Activated gamma-delta T cell treated with anti-CD3 and anti-CD28 coated beads, Interleukin-2, amount 50 U/mL, for 16 hours (primary cell): Measurements from ENCODE around the gene KLK13.

Experiments used
- DNase-seq: peaks from one replicate; pipeline ENCODE4 v3.0.0-alpha.2; 2020; ENCODE audit warnings: low read depth

KLK13 gene

DNA sequence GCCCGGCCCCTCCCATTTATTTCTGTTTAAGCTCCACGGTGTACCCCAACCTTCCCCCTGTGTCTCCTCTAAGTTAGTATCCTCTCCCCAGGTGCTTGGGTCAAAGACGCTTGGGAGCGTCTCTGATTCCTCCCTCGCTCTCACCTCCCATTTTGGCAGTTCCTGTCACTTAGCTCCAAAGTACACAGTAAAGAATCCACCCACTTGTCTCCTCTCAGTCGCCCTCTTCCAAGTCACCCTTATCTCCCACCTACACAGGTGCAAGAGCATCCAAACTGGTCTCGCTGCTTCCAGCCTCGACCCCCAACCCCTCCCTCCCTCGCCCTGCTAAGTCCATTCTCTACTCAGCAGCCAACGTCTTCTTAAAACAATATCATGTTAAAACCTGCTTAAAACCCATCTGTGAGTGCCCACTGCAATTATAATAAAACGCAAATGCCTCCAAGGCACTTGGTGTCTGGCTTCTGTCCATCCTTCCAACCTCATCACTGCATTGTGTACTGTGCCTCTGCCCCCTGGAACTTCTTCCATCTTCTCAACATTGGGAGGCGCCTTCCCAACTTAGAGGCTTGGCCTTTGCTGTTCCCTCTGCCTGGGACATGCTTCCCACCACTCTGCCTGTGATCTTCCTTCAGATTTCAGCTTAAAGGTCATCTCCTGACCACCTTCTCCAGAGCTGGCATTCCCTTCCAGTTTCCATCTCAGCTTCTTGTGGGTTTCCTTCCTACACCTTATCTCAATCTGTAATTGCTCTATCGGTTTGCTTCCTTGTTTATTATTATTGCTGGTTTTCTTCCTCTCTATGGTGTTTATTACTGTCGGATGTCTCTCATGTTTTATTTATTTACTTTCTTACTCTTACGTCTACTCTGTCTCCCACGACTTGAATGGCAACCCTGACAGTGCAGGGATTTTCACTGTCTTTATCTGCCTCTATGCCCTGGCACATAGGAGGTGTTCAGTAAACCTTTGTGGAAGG is 27.3 kb upstream of the KLK13 start:
- DNase-seq: no peak

DNA sequence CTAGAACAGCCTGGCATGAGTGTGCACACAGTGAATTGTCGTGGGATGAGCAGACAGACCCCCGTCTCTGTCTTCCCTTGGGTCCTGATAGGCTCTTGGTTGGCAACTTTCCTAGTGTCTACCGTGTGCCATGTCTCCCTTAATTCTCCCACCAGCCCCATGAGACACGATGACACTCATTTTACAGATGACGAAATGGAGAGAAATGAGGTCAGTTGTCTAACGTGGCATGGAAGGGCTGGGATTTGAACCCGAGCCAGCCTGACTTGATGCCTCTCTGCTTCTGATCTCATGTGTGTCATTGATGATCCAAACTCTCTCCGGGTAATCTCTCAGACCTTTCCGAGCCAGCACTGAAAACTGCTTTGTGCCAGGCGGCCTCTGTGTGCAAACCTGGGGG is 26.2 kb upstream of the KLK13 start:
- no peak for DNase-seq

DNA sequence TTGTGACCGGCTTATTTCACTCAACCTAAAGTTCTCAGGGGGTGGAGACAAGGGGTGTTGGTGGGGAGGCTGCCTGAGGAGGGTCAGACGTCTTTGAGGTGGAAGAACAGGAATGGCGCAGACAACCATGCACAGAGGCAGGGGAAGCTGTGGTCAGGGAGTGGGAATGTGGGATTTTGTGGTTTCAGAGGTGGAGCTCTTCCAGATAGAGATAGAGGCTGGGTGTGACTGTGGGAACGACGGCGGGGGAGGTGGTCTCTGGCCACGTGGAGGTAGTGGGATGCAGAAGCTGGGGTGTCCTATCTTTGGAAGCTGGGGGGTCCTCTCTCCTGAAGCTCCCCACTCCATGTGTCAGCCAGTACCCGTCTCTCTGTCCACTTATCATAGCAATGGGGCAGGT is 25.6 kb upstream of the KLK13 start:
- no peak for DNase-seq

DNA sequence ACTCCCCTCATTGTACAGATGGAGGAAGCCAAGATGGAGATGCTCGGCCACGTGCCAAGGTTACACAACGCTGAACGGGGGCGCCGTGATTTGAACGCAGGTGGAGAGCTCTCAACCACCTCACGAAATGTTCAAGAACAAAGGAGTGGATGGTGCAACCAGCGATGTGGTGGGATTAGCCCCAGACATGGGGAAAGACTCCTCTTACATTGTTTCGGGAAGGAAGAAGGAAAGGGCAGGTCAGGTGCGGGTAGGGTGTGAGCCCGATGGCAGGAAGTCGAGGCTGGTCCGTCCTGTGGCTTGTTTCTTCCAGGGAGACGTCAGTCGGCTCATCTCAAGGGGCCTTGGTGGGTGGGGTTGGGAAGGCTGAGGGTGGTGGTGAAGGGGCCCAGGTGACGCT is 24.9 kb upstream of the KLK13 start:
- no peak for DNase-seq

DNA sequence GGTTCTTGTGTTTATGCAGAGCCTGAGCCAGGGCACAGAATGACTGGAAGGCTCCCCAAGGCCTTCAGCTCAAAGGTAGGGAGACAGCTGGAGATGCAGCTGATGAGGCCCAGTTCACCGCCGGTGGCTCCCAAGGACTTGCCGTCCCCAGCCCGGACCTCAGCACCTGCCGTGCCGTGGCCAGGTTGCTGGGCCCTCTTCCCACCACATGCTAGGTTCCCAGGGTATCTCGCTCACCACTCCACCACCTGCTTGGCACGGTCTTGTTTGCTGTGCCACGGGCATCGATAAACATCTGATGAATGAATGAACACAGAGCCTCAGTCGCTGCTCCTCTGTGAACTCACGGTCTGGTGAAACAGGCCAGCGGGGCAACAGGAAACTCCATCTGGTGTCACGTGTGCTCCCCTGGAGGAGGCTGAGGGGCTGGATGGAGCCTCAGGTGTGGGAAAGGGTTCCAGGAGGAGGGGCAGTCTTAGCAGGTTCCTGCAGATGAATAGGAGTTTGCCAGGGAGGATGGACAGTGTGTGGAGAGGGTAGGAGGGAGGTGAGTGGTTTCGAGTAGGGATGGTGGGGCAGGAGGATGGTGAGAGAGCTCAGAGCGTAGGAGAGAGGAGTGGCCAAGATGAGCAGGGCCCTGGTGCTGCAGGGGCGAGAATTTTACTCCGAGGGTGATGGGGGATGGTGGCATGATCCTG is 21.4 kb upstream of the KLK13 start:
- no peak for DNase-seq

DNA sequence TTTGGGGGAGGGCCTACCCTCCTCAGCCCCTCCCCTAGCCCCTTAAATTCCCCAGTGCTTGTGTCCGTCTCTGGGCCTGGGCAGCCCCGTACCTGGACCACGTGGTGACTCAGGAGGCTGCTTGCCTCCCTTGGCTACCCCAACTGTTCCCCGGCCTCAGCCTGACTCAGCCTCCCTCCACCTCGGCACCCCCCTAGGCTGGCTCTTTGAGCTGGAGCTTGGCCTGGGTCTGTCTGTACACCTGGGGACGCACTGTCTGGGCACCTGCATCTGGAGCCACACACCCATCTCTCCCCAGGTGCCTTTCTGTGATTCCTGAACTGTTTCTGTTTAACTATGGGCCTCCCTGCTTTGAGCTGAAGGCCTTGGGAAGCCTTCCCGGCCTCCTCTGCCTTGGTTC is 19.6 kb upstream of the KLK13 start:
- no peak for DNase-seq

DNA sequence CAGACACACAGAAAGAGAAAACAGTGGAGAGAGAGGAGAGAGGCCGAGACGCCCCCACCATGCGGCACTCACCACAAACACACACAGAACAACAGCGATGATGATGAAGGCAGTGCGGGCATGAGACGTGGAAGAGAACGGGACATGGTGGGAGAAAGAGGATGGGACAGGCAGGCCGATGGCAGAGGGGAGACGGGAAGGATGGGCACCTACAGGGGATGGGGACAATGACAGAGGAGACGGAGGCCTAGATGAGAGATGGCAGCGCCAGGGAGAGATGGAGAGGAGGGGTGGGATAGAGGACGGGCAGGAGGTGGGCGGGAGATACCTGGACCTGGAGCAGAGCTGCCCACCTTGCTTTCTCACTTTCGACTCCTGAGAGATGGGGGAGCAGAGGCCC is 18.9 kb upstream of the KLK13 start:
- DNase-seq: no peak

DNA sequence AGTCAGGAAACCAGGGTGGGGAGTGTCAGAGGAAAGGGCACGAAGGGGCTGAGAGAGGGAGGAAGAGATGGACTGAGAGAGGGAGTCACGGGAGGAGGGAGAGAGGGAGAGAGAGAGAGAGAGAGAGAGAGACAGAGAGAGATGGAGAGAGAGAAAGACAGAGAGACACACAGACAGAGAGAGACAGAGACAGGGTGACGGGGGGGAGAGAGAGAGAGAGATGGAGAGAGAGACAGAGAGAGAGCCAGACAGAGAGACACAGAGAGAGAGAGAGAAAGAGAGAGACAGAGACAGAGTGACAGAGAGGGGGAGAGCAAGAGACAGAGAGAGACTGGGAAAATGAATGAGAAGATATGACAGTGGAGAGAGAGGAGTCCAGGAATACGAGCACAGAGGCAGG is 18.3 kb upstream of the KLK13 start:
- DNase-seq: no peak

DNA sequence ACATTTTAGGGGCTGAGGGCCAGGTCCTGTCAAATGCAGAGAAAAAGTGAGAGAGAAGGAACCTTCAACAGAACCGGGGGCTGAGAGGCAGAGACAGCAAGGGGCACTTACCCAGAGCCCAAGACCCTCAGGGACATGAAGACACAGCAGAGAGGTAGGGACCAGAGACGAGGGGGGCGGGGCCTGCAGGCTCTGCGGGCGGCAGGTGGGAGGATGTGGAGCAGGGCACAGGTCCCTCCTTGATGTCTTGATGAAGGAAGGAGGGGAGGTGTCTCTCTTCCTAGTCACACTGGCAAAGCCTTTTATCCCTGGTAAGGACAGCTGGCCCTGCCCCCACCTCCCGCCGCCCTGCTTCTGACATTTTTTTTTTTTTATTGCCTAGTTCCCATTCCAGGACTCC is 17.7 kb upstream of the KLK13 start, which contains the start of gene KLK14:
KLK14 (minus strand) TSS at position 277 of the 400 bp plus-strand sequence; CDS start at position 4, 273 bp downstream.
- DNase-seq: no peak

DNA sequence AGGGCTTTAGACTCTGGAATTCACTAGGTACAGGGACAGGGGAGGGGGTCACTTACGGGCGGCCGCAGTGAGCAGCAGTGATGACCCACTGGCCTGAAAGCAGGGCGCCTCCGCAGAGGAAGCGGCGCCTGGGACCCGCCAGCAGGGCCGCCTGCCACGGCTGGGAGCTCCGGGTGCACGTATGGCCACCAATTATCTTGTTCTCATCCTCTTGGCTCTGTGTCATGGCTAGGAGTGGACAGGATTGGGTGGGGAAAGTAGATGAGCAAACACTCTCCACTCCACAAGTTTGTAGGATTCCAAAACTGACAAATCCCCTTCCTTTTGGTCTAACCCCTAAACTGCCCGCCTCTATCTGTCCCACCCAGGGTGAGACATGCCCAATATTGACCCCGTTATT is 16.6 kb upstream of the KLK13 start:
- DNase-seq: no peak

DNA sequence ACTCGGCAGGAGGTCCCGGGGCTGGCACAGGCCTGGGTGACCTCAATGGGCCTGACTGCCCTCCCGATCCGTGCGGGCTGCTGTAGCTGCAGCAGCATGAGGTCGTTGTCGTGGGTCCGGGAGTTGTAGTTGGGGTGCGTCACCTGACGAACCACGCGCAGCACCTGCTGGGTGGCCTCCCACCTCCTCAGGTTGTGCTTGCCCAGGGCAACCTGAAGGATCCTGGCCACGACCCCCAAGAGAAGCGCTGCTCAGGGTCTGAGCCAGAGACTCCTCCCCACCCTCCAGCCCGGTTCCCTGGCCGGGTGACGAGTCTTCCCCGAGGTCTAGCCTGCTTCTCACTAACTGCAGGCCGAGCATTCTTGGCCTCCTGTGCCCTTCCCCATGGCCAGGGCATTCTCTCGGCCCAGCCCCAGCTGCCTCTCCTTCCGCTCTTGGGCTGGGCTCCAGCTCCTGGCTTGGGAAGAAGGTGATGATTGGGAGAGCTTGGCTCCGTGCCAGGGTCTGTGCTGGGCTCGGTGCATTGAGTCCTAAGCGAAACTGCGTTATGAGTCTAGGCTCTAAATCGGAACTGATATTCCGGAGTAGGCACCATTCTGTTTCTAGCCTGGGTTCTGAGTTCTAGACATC is 14.7 kb upstream of the KLK13 start:
- DNase-seq: no peak

DNA sequence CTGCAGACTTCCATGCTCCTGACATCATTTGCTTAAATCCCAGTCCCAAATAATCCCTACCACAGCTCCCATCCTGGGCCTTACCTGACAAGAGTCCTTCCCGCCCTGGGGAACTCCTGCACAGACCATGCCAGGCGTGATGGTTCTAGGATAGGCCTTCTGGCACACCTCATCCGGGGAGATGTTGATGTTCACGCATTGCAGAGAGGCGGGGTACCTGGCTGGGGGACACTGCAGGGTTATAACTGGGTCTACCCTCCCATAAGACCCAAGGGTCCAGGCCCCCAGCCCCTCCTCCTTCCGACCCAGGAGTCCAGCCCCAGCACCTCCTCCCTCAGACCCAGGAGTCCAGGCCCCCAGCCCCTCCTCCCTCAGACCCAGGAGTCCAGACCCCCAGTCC is 13.8 kb upstream of the KLK13 start:
- DNase-seq: no peak

DNA sequence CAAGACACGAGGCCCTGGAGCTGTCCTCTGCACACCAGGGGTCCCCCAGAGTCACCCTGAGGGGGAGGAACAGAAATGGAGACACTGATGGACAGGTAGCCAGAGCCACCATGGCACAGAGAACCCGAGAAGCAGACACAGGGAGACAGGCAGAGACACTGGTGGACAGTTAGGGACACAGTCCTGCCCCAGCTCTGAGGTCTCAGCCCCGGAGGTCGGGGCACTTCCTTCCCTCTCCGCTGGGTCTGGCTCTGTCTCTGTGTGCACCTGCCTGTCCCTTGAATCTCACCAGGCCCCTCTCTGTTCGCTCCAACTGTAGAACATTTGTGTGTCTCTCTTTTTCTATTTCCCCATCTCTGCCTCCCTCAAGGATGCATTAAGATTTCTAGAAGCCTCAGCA is 13.2 kb upstream of the KLK13 start:
- no peak for DNase-seq

DNA sequence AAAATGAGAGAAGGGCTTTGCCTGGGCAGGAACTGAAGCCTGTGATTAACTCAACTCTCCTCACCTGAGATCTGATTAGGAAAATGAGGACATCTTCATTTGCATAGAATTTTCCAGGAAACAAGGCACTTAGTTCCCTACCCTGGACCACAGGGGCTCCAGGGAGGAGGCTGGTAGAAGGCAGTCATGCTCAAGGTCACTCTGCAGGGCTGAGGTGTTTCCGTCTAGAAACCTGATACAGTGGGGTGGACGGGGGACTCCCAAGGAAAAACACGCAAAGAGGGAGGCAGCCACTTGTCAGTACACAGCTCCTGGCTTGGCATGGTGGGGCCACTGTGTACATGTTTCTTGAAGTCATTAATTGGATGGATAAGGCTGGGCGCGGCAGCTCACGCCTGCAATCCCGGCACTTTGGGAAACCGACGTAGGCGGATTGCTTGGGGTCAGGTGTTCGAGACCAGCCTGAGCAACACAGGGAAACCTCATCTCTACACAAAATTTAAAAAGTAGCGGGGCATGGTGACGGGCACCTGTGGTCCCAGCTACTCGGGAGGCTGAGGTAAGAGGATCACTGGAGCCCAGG is 11.8 kb upstream of the KLK13 start:
- DNase-seq: no peak

DNA sequence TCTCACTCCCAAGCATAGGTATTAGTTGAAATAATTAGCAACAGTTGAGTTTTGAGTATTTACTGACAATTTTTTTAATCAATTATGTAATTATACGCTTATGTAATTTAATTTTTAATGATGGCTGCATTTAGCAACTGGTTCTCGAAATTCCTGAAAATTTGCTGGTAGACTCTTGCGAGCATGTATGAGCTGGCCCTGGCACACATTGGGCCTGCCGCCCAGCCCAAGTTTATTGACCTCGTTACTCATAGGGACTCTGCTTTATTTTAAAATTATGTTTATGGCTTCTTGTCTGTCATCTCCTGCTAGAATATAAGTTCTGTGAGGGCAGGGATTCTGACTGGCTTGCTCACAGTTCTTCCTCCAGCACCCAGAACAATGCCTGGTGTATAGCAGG is 11.1 kb upstream of the KLK13 start:
- DNase-seq: no peak

DNA sequence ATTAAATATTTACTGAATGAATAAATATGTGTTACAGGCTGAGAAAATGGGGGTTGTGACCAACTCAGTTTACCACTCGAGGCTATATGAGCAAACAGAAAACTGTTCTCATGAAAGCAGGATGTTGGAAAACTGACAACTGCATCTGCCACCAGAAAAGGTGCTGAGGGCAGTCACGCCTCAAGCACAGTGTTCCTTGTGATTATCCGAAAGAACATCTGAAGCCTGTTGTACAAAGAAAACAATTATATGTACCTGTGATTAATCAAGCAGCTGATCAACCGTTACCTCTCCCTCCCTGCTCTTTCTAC is 6.2 kb upstream of the KLK13 start:
- no peak for DNase-seq

DNA sequence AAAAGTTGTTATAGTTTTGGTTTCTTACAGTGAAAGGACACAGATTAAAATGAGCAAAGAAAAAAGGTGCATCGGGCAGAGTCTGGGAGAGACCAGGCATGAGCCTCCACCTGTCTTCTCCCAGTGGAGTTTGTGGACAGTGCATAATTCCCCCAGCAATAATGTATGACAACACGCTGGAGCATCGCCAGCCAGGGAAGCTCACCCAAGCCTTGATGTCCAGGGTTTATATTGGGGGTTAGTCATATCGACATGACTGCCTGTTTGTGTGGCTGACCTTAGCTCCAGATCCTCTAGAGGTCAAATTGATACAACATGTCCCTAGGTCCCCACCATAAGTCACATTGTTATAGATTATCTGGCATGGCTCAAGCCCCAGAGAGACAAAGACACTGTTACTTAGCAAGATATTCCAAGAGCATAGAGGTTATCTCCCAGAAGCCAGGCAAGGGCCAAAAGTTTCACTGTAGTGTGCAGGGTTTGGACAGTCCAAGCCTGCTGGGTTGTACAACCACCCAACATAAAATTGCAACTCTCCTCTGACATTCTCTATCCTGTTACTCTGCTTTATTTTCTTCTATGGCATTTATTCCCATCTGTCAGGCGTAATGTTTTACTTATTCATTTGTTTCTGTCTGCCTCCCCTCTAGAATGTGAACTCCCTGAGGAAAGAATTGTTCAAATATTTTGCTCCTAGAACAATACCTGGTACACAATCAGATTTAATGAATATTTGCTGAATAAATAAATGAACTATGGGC is 5.6 kb upstream of the KLK13 start:
- DNase-seq: no peak

DNA sequence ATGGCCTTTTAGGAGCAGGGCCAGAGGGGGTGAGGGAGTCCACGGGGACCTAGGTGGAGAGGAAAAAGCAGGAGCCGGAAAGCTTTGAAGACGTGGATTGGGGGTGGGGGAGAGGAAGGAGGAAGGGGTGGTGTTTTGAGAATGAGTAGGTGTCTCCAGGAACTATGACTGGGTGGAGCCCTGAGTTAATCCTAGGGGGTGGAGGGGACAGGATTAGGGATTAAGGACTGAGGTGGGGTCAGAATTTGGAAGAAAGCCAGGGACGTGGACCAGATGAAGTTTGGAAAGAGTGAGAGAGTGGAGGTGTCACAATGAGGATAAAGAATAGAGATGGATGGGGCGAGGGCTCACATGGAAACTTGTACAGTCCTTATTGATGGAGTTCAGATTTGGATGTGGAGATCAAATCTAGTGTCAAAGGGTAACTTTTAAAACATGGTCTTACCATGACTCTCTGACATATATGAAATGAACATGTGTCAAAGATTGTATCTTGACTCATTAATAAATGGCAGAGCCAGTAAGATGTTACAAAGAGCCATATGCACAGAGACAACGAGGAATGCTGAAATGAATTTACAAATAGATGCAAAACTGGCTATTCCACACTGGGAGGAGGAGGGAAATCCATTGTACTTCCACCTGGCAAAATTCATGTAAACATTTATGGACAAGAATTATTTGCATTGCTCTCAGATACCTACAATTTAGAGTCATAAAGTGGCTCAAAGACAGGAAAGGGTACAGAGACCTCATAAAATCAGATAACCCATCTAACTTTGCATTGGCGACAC is 1.7 kb upstream of the KLK13 start:
- DNase-seq: no peak

DNA sequence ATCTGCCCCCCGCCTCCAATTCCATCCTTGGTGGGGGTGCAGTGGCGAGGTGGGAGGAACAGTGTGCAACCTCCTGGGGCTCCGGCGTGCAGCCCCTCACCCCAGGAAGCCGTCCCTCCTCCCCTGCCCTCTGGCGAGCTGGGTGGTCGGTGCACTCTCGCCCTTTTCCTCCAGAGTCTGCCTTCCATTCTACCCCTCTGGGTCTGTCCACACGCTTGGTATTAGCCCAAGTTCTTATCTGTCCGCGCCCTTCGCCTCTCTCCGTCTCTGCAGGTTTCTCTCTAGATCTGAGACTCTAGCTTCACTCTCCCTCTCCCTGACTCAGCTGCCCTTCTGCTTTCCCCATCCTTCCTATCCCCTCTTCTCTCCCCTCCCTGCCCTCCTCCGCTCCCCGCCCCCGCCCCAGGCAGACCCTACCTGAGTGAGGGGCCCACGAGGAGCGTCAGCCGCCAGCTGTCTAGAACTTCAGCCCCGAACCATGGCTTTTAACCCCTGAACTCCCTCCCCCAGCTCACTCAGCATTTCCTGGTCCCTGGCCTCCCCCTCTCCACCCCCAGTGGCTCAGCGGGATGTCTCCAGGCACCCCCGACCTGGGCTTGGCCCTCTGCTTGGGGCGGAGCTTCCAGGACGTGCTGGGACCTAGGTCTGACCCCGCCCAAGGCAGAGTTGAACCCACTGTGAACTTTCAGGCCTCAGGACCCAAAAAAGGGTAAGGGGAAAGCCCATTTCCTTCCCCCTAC is 499 bp upstream of the KLK13 start:
- no peak for DNase-seq

DNA sequence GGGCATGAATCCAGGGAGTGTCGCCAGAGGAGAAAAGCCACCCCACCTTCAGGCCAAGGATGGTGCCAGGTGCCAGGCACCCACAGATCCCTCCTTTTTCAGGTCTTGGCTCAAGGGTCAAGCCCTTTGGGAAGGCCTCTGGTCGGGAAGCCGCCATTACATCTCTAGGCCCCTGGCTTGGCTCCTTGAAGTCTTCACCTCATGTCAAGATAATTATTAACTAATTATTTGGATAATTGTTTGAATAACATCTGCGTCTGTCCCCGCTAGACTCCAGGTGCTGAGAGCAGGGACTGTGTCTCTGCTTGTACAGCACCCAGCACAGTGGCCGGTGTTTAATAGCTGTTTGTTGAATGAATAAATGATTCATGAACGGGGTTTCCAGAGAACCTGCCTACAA is 1.2 kb downstream of the KLK13 start:
- no peak for DNase-seq
